BJ (cell line): Measurements from ENCODE around the gene PPP1R9B. TPM values are rescaled to one million over a fixed set of nuclear protein-coding genes. Genes with fewer than 3 reads are reported as not detected.

ENCODE experiments used
- CTCF ChIA-PET: fragments of 350-600 bp; formaldehyde crosslinking; extraction: SDS; loops from one replicate; lab custom pipeline; 2021; ENCODE audit warnings: antibody characterized with exemption, inconsistent platforms; lab: Yijun Ruan, JAX
- POLR2A ChIA-PET: fragments of 300-600 bp; sonication (Branson Sonifier 250); formaldehyde crosslinking; extraction: SDS; loops from one replicate; lab custom pipeline; 2021; ENCODE audit warnings: antibody characterized with exemption; lab: Charles Lee
- DNase-seq: peaks from one replicate; pipeline ENCODE4 v3.0.0-alpha.2; 2011; ENCODE audit warnings: low read depth
- H3K27me3 ChIP-seq: 2 replicates; pipeline ENCODE4 v1.6.0; 2011; ENCODE audit warnings: low read length; ENCODE audit not compliant: control insufficient read depth, insufficient read depth
- H3K36me3 ChIP-seq: 2 replicates; pipeline ENCODE4 v1.5.1; 2011; ENCODE audit warnings: low read length; ENCODE audit not compliant: control insufficient read depth, insufficient read depth
- H3K4me3 ChIP-seq: 2 replicates; pipeline ENCODE4 v1.5.1; 2011; ENCODE audit warnings: low read depth, mild to moderate bottlenecking, control low read depth, low read length
- CTCF ChIP-seq: IDR thresholded peaks from 2 replicates; pipeline ENCODE4 v1.5.1; 2011; ENCODE audit warnings: low read depth, mild to moderate bottlenecking, control low read depth, inconsistent platforms, low read length, moderate library complexity; ENCODE audit not compliant: insufficient read depth
- polyA plus RNA-seq: library from polyadenylated mRNA; depleted of rRNA; stranded (reverse); fragments of >200 nt; gene quantifications from 2 replicates; pipeline ENCODE4 v1.2.3, GENCODE V29; 2011

Gene PPP1R9B
- polyA plus RNA-seq, 1 experiment = 17.2 TPM

- ChIA-PET POLR2A (interaction anchor here (0.6 to 0.7 kb wide), 2 partner anchors 15 to 87 kb away, joined by 4 to 5 read pairs; no protein-coding TSS in a partner anchor), CTCF (no interaction called here)
- TF ChIP-seq CTCF = no peak
- peaks cover 49% of the 10 kb centered on the region for H3K36me3 ChIP-seq
- H3K27me3 ChIP-seq = no peaks in the 10 kb centered on the region
- no peak for DNase-seq
- no peak overlapping the region for H3K4me3 ChIP-seq
These were observed 34.3 kb upstream of the PPP1R9B start for GRCh38 chr17:50184611-50185398.

GRCh38 chr17:50184064-50184463 lies 33.6 kb upstream of the PPP1R9B start:
- ChIA-PET CTCF (no interaction called here), POLR2A (no interaction called here)
- Histone ChIP-seq H3K27me3 (no peaks in the 10 kb centered on the region), H3K36me3 (peaks cover 41% of the 10 kb centered on the region), H3K4me3 (no peak overlapping the region)
- DNase-seq = no peak
- TF ChIP-seq CTCF = peak; percentile 42

GRCh38 chr17:50183421-50183994 lies 33.0 kb upstream of the PPP1R9B start:
- POLR2A ChIA-PET = interaction anchor here (0.6 to 2.6 kb wide), 4 partner anchors 18 to 91 kb away, joined by 3 to 12 read pairs (median 3); partner anchors contain the start of genes COL1A1 and TMEM92
- CTCF ChIA-PET = interaction anchor here (1.6 to 3.5 kb wide), 3 partner anchors 13 to 90 kb away, joined by 4 to 31 read pairs (median 13); partner anchors contain the start of gene TMEM92
- DNase-seq = no peak
- no peak for TF ChIP-seq CTCF
- H3K4me3 ChIP-seq = no peak overlapping the region
- H3K36me3 ChIP-seq = peaks cover 36% of the 10 kb centered on the region
- no peaks in the 10 kb centered on the region for H3K27me3 ChIP-seq

GRCh38 chr17:50182783-50183420 lies 32.4 kb upstream of the PPP1R9B start:
- ChIA-PET CTCF (interaction anchor here (1.6 to 3.5 kb wide), 3 partner anchors 13 to 91 kb away, joined by 4 to 31 read pairs (median 13); partner anchors contain the start of gene TMEM92), POLR2A (interaction anchor here (0.6 to 2.6 kb wide), 5 partner anchors 19 to 108 kb away, joined by 3 to 12 read pairs (median 3); partner anchors contain the start of genes COL1A1 and TMEM92)
- TF ChIP-seq CTCF = no peak
- no peaks in the 10 kb centered on the region for H3K27me3 ChIP-seq
- H3K4me3 ChIP-seq = no peak overlapping the region
- H3K36me3 ChIP-seq = peaks cover 30% of the 10 kb centered on the region
- no peak for DNase-seq
